Mucosa of descending colon (tissue), 3 donors: Measurements from ENCODE around the gene INO80C. TPM values are rescaled to one million over a fixed set of nuclear protein-coding genes. Genes with fewer than 3 reads are reported as not detected.

Experiments used
- ATAC-seq: fragments of 200-7000 bp; cut with Tn5 transposase; one replicate; pipeline ENCODE4 v1.9.1; 2020; ENCODE audit warnings: mild to moderate bottlenecking, moderate library complexity
- DNase-seq, 3 donors: peaks; one replicate each; pipeline ENCODE4 v3.0.0-alpha.2; 2020
- H3K36me3 ChIP-seq: fragments of 200-600 bp; one replicate; pipeline ENCODE4 v1.8.0; 2021; ENCODE audit warnings: low read depth, mild to moderate bottlenecking
- H3K4me1 ChIP-seq: fragments of 200-600 bp; one replicate; pipeline ENCODE4 v1.8.0; 2021; ENCODE audit warnings: low read depth, mild to moderate bottlenecking
- H3K4me3 ChIP-seq: fragments of 200-600 bp; one replicate; pipeline ENCODE4 v1.8.0; 2021; ENCODE audit warnings: mild to moderate bottlenecking
- H3K9me3 ChIP-seq: fragments of 200-600 bp; one replicate; pipeline ENCODE4 v1.8.0; 2021; ENCODE audit warnings: mild to moderate bottlenecking
- CTCF ChIP-seq: fragments of 200-600 bp; IDR thresholded peaks from one replicate; pipeline ENCODE4 v1.8.0; 2022; ENCODE audit warnings: antibody characterized with exemption, mild to moderate bottlenecking
- intact Hi-C, 2 donors: fragments of 100-400 bp; cut with DNase I in 1 of 2; cut with micrococcal nuclease in 1 of 2; formaldehyde crosslinking; loops; one replicate each; pipeline versions ENCODE4 v1.11.0 to v1.11.1; 2022; cut with DNase I, micrococcal nuclease
- total RNA-seq, 3 donors: library from RNA; stranded (reverse); fragmentation: NEBNext Ultra II Directional in 2 of 3; extraction: Animal tissue kit (Norgen Biotek cat#: 25700) in 2 of 3; gene quantifications; one replicate each; pipeline versions ENCODE4 v1.2.1 to v1.2.4, GENCODE V29; 2021 to 2023
- donor health status: DM: no; HTN: no; CAD: no; lungs with moderate emphysema.
- donor health status: DM: no; HTN: no; CAD: no.
- donor health status: DM: no; HTN: yes; CAD: no.

The INO80C gene
- total RNA-seq, 3 donors from 2014 or later: 28.0 to 46.7 (median 32.2) TPM

DNA sequence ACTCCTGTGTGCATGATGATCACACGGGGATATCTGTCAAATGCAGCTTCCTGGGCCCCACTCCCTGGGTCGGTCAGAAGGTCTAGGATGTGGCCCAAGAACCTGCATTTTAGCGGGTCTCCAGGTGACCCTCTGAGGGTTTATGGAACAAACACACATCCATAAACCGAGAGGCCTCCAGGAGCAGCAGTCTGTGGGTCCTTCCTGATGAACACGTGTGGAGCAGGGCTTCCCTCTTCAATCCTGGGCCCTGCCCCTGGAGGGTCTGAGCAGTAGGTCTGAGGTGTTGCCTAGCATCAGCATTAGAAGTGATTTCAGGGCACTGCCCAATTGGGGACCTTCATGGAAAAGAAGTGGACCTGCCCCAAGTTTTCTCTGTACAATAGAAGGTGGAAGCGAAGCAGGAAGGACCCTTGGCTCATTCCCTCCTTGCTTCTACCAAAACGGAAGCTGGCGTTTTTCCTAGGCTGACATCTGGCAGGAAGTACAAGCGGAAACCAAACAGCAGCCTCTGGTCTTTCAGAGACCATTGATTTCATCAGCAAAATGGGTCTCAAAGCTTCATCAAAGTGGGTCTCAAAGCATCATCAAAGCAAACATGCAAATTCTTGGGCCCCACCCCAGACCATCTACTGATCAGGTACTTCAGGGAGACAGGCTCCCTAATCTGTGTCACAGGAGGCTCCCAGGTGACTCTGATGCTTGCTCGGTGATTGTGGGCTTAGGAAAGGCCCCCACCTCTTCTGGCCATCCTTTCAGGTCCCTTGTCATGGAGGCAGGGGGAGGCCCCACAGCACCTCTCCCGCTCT, 30.7 kb downstream of the INO80C start:
- no peak for DNase-seq
- TF ChIP-seq CTCF: no peak
- intact Hi-C loops: no loop called here
- ATAC-seq: no peak
- H3K4me3 ChIP-seq: no peak overlapping the region
- H3K9me3 ChIP-seq: no peaks in the 10 kb centered on the region
- no peaks in the 10 kb centered on the region for H3K36me3 ChIP-seq
- peaks cover 4% of the 10 kb centered on the region for H3K4me1 ChIP-seq

GRCh38 chr18:35466334-35466733, 31.4 kb downstream of the INO80C start:
- Histone ChIP-seq H3K36me3 (no peaks in the 10 kb centered on the region), H3K4me3 (no peak overlapping the region), H3K4me1 (peaks cover 4% of the 10 kb centered on the region), H3K9me3 (no peaks in the 10 kb centered on the region)
- intact Hi-C loops: no loop called here
- ATAC-seq: no peak
- no peak for TF ChIP-seq CTCF
- DNase-seq: no peak

- intact Hi-C loops: no loop called here
- Histone ChIP-seq H3K9me3 (no peaks in the 10 kb centered on the region), H3K4me1 (peaks cover 4% of the 10 kb centered on the region), H3K36me3 (no peaks in the 10 kb centered on the region), H3K4me3 (no peak overlapping the region)
- TF ChIP-seq CTCF: no peak
- ATAC-seq (no peak), DNase-seq (no peak)
Observed at GRCh38 chr18:35465329-35465728, 32.4 kb downstream of the INO80C start.

GRCh38 chr18:35464831-35465279, 32.9 kb downstream of the INO80C start:
- TF ChIP-seq CTCF: no peak
- intact Hi-C loops: no loop called here
- no peak overlapping the region for H3K4me3 ChIP-seq
- peaks cover 4% of the 10 kb centered on the region for H3K4me1 ChIP-seq
- H3K9me3 ChIP-seq: no peaks in the 10 kb centered on the region
- no peaks in the 10 kb centered on the region for H3K36me3 ChIP-seq
- DNase-seq (no peak), ATAC-seq (no peak)

- ATAC-seq: no peak
- Histone ChIP-seq H3K4me3 (no peak overlapping the region), H3K9me3 (no peaks in the 10 kb centered on the region), H3K36me3 (no peaks in the 10 kb centered on the region), H3K4me1 (peaks cover 4% of the 10 kb centered on the region)
- intact Hi-C loops: no loop called here
- no peak for DNase-seq
- no peak for TF ChIP-seq CTCF
Observed at GRCh38 chr18:35463827-35464226, 33.9 kb downstream of the INO80C start.
